Ecto neural progenitor cell (in vitro differentiated cells): ENCODE results near the gene HCRT.
"Not testable (repeated sequence)": the region's sequence is repeated elsewhere in the genome, so short reads cannot be mapped to it uniquely, and the experiment has no call there.

Experiments
- DNase-seq: peaks from one replicate; pipeline ENCODE4 v3.0.0-alpha.2; 2018; ENCODE audit warnings: low spot score

HCRT gene

DNA sequence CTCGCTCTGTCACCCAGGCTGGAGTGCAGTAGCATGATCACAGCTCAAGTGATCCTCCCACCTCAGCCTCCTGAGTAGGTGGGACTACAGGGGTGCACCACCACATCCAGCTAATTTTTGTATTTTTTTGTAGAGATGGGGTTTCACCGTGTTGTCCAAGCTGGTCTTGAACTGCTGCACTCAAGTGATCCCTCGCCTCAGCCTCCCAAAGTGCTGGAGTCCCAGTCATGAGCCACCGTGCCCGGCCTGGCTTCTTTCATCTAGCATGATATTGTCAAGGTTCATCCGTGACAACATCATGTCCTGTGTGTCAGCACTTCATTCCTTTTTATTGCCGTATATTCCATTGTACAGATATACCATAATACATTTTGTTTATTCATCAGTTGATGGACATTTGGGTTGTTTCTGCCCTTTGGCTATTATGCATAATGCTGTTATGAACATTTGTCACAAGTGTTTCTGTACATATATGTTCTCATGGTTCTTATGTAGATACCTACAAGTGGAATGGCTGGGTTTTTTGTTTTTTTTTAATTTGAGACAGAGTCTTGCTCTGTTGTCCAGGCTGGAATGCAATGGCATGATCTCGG lies 12.4 kb upstream of the HCRT start:
- no peak for DNase-seq

DNA sequence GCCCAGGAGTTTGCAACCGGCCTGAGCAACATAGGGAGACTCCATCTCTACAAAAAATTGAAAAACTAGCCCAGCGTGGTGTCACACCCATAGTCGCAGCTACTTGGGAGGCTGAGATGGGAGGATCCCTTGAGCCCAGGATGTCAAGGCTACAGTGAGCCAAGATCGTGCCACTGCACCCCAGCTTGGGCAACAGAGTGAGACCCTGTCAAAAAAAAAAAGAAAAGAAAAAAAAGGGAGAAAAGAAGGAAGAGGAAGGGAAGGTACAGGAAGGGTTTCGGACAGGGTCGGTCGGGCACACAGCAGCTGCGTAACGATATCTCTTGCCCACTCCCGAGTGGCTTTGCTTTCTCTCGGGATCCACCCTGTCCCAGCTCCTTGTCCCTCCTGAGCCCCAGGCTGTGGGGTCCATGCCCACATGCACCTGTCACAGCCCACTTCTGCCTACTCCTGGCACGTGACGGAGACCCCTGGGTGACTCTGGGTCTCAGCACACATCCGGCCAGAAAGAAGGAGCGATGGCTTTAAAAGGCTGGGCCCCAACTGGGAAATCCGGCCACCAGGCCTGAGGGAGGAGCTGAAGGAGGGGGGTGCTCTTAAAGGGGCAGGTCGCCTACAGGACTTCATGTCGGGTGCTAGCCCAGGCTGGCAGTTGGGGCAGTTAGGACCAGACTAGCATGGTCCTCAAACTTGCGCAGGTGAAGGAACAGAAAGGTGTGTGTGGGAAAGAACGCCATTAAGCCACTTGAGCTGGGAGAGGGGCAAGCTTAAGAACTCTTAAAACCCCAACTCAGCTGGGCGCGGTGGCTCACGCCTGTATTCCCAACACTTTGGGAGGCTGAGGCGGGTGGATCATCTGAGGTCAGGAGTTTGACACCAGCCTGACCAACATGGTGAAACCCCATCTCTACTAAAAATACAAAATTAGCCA lies 9.0 kb upstream of the HCRT start, which contains the start of gene GHDC:
GHDC (minus strand) TSS at position 526 of the 931 bp plus-strand sequence. CDS start 913 bp downstream, outside the sequence.
- DNase-seq, result peak; percentile 86

GRCh38 chr17:42193216-42193968 lies 8.1 kb upstream of the HCRT start:
- no peak for DNase-seq

DNA sequence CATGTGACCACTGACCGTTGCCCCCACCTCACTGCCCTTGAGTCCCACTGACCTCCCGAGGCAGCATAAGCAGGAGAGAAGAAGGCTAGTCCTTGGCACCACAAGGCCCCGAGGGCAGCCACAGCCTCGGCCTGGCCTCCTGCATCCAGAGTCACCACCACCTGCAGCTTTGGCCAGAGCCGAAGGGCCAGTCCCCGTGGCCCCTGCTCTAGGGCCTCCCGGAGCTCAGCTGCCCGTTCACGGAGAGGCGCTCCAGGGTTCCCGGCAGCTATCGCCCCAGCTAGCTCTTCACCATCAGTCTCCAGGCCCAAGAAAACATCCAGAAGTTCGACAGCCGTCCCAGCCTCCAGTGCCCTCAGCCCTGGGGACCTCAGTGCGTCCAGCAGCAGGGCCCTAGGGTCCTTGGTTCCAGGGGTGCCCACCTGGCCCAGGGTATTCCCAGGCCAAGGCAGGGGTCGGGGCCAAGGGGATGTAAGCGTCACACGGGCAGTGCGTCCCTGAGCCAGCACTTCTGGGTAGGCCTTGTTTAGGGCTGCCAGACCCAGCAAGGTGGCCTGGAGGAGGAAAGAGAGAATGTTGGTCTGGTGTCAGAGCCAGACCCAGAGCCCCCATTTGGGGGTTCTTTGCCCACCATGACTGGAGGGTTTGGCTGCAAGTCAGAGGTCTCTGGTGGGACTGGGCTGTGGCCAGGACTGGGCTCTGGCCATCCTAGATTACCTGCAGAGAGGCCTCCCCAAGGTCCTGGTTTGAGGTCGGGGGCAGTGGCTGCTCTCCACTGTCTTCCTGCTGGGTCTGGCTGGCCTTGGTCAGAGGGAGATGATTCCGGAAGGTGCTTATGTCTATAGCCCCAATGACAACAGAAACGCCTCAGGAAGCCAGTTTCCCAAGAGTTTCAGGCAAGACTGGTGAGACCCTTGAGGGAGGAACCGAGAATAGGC lies 7.2 kb upstream of the HCRT start:
- DNase-seq, result no peak

DNA sequence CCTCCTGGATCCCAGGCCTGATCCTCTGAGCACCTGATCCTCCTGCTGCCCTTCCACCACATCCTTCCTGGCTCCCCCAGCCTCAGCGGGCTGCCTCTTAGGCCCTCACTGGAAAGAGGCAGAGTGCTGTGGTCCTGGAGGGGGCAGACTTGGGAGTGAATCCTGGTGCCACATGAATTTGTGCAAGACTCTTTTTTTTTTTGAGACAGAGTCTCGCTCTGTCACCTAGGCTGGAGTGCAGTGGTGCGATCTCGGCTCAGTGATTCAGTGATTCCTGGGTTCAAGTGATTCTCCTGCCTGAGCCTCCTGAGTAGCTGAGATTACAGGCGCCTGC lies 6.0 kb upstream of the HCRT start:
- DNase-seq, result no peak

- DNase-seq, result no peak
Measured at GRCh38 chr17:42190491-42191274, 5.4 kb upstream of the HCRT start.

DNA sequence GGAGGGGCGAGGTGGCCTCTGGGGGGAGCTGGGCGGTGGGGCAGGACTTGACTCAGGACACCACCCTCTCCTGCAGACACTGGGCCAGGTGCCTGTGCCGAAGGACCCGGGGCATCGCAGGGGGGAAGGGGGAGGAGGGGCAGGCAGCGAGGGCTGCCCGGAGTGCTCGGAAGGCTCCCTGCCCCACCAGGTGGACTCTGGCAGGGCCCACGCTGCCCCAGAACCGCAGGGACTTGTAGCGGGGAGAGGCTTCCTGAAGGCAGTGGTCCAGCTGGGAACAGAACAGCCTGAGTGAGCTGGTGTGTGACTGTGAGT lies 4.4 kb upstream of the HCRT start:
- no peak for DNase-seq

DNA sequence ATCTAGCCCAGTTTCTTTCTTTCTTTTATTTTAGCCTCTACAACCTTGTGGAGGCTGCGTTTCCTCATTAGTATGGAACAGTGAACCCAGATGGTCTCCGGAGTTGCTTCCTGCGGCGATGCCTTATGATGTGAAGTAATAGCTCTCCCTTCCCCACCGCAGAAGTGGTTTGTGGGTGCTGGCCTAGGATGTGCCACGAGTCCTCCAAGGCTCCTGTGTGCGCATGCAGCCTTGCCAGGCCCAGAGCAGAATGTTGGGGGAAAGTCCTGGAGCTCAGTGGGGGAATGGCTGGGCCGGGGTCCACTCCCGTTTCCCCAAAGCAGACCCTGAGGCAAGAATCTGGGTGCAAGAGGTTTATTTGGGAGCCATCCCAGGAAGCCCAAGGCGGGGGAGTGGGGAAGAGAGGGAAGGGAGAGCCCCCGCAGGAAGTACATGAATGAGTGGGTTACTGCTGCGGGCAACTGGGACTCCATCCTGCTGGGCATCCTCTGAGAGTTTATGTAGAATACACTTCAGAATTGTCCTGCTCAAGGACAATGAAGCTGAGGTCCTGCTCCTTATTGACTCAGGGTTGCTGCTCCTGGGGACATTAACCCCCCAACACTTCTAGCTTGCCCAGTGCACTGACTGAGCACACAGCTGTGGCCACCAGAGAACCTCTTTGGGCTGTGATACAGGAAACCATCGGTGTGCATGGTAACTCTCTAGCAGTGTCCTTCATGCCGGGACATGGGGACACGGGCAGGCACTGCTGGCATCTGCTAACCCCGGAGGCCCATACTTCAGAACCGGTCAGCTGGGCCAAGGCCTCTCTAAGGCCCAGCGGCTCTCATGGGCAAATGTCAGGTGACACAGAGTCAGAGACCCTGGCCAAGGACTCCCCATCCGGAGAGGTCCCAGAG lies 3.7 kb upstream of the HCRT start:
- peak; percentile 43 for DNase-seq

DNA sequence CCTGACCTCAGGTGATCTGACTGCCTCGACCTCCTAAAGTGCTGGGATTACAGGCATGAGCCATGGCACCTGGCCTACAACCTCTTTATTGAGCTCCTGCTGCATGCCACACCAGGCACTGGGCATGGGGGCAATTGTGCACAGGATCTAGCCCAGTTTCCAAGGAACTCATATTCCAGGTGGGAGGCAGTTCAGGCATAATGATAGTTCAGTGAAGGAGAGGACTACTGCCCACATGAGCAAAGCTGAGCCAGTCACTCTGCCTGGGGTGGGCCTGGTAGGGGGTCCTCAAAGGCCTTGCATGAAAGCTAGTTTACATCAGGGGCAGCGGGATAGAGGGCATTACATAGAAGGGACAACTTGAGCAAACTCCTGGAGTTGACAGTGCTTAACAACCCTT lies 2.6 kb upstream of the HCRT start:
- DNase-seq, result peak; percentile 37

GRCh38 chr17:42186191-42186590 lies 939 bp upstream of the HCRT start:
- DNase-seq, result not testable (repeated sequence)

- DNase-seq, result no peak
Measured at GRCh38 chr17:42185621-42185930, 324 bp upstream of the HCRT start.

- DNase-seq, result peak; percentile 94
Measured at GRCh38 chr17:42183741-42184711, 1.2 kb downstream of the HCRT start.

DNA sequence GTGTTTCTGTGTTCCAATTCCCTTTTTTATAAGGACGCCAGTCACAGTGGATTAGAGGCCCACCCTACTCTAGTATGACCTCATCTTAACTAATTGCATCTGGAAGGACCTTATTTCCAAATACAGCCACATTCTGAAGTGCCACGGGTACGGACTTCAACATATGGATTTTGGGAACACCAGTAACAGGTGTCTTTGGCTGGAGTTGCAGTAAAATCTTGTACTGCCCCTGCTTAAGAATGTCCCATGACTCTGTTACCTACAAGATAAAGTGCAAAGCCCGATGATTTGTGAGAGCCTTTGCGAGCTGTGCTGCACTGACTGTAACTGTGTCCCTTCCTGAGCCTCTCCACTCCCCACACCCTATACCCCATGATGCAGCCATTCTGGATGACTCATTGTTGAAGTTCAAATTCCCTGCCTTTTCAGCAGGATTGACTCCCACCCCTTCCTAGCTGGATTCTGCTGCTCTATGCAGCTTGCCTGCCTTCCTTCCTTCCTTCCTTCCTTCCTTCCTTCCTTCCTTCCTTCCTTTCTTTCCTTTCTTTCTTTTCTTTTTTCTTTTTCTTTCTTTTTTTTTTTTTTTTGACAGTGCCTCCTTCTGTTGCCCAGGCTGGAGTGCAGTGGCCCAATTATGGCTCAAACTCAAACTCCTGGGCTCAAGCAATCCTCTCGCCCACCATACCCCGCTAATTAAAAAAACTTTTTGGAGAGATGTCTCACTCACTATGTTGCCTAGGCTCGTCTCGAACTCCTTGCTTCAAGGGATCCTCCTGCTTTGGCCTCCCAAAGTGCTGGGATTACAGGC lies 2.1 kb downstream of the HCRT start:
- no peak for DNase-seq

- no peak for DNase-seq
Measured at GRCh38 chr17:42181851-42182207, 3.4 kb downstream of the HCRT start.

DNA sequence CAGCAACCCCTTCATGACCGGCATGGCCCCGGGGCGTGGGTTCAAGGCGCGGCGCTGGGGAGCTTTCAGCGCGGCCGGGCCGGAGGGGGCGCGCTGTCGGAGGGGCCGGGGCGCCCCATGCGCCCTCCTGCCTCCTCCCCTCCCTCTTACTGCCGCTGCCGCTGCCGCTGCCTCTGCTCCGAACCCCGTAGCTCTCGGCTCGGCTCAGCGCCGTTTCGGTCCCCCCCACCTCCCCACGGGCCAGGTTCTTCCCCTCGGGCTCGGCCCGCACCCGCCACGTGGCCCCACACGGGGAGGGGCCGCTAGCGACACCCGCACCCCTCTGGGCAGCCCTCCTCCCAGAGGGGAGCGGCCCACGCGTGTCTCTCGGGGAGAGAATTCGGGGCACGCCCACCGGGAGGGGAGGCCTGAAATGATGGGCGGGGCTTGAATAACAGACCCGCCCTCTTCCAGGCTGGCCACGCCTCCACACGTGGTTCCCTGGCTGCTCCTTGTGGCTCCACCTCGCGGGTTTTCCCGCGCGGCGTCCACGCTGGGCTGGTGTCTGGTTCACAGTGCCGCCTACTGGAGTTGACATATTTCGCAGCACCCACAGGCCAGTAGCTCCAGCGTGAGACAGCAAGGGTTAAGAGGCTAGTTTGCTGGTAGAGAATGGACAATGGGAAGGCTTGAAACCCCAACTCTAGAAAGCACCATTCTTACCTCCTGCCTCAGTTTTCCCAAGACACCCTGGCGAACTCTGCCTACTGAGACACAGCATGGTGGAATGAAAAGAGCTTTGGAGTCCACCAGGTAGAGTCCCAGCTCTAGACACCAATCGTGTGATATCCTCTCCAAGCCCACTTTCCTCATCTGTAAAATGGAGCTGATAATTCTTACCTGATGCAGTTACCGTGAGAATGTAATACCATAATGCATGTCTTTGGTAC lies 4.1 kb downstream of the HCRT start, which contains the start of gene KCNH4:
KCNH4 (minus strand) TSS at position 221 of the 929 bp plus-strand sequence; CDS start at position 24, 197 bp downstream.
- peak; percentile 76 for DNase-seq

- DNase-seq, result no peak
Measured at GRCh38 chr17:42180411-42180921, 4.8 kb downstream of the HCRT start.
